Measurements from ENCODE around the gene WSCD2. TPM values are rescaled to one million over a fixed set of nuclear protein-coding genes. Genes with fewer than 3 reads are reported as not detected.

Gene WSCD2
- total and polyA plus RNA-seq, 2 of the 4 experiments (the other 2 are of a cell fraction), result not detected

DNA sequence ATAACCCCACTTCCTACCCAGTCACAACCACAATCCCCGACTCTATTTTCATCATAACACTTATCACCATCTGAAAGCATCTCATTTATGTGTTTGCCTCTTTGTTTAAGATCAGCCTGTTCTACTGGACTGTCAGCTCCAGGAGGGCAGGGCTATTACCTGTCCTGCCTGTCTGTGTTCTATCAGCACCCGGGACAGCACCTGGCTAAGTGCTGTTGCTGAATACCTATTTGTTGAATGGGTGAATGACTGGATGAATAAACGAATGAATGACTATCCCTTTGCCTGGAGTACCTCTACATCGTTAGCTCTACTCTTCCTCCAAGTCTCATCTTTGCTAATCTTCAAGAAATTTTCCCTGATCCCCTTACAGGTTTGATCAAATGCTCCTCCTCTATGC, 69.0 kb downstream of the WSCD2 start:
- CTCF ChIA-PET, result no interaction called here
- H3K14ac ChIP-seq (replicated peaks; ENCODE audit: low read depth, low read length), result no peak overlapping the region
- H4K5ac ChIP-seq (ENCODE audit: low read depth, low read length), result no peak overlapping the region
- in situ Hi-C loops (cut with MboI; ENCODE audit: low sequenced_read_pairs) (no loop called here), dilution Hi-C loops (cut with HindIII; ENCODE audit: low sequenced_read_pairs, unreplicated experiment) (no loop called here), intact Hi-C loops (cut with micrococcal nuclease) (no loop called here)
- no peak overlapping the region for H3K56ac ChIP-seq (ENCODE audit: extremely low read depth, insufficient read depth, low read length)
- H4K20me1 ChIP-seq (ENCODE audit: insufficient read depth, low read length), result no peaks in the 10 kb centered on the region
- no TSS peak for BruUV-seq (replicated peaks)
- no peak overlapping the region for H3K4me2 ChIP-seq (ENCODE audit: low read depth, low read length)
- no peak overlapping the region for H2BK5ac ChIP-seq (ENCODE audit: low read depth, low read length, poor library complexity, severe bottlenecking)
- no peak for TF ChIP-seq MAFK (IDR thresholded peaks at IDR 0.05; ENCODE audit: low read depth, low read length)
- no peak overlapping the region for H4K8ac ChIP-seq (ENCODE audit: low read depth in 2 of 2, low read length in 2 of 2)
- DNase-seq (no peak), ATAC-seq (ENCODE audit: low read depth) (no peak)
- no peak overlapping the region for H2BK15ac ChIP-seq (ENCODE audit: low read depth, low read length)
- no peak overlapping the region for H2BK120ac ChIP-seq (ENCODE audit: low read depth, low read length)
- POLR2A ChIA-PET (ENCODE audit: unreplicated experiment), result no interaction called here
- H3K79me1 ChIP-seq (ENCODE audit: low read depth in 1 of 2, low read length in 2 of 2), result no peaks in the 10 kb centered on the region
- WGBS, 2 experiments (ENCODE audit: extremely low coverage in 2 of 2, insufficient read length in 1 of 2), result 43% methylated on average over 1 of the region's 4 CpGs; no CpG with 5 or more reads in 1 of the 2 experiments
- H3K23ac ChIP-seq (ENCODE audit: low read depth, low read length), result no peak overlapping the region
- no peak overlapping the region for H3K18ac ChIP-seq (ENCODE audit: low read depth, low read length)
- no peak overlapping the region for H2BK20ac ChIP-seq (ENCODE audit: low read depth, low read length)
- no peaks in the 10 kb centered on the region for H3K27me3 ChIP-seq (ENCODE audit: control insufficient read depth, insufficient read depth, low read length)
- no peaks in the 10 kb centered on the region; the same call in 1 of the 2 replicates for H3K9me3 ChIP-seq (ENCODE audit: control insufficient read depth, insufficient read depth, low read length)
- no peak overlapping the region for H3K4ac ChIP-seq (ENCODE audit: low read depth, low read length)
- H3K36me3 ChIP-seq (ENCODE audit: control insufficient read depth, insufficient read depth, low read length), result no peaks in the 10 kb centered on the region
- H2AK9ac ChIP-seq (replicated peaks; ENCODE audit: low read depth, low read length, poor library complexity), result no peak overlapping the region
- H3K4me1 ChIP-seq (ENCODE audit: control insufficient read depth, insufficient read depth, low read length), result no peaks in the 10 kb centered on the region
- no peak overlapping the region for H2AK5ac ChIP-seq (ENCODE audit: low read depth, low read length)
- no peaks in the 10 kb centered on the region for H3K9me1 ChIP-seq (ENCODE audit: insufficient read depth, low read length)
- no peak overlapping the region for H3K4me3 ChIP-seq (ENCODE audit: insufficient read depth, low read depth, low read length)
- no peak overlapping the region for H2AFZ ChIP-seq (replicated peaks; ENCODE audit: low read length, poor library complexity)
- H3K27ac ChIP-seq (ENCODE audit: insufficient read depth, low read length), result no peak overlapping the region
- no peak overlapping the region for H4K91ac ChIP-seq (ENCODE audit: insufficient read depth, low read depth, low read length)
- no peak overlapping the region for H3K9ac ChIP-seq (ENCODE audit: low read depth, low read length)

All from IMR-90 (cell line).